HG03066 (cell line): ENCODE measurements around the gene P2RX7.

Source experiments
- ATAC-seq: cut with Tn5 transposase; IDR thresholded peaks from one replicate; pipeline ENCODE4 v1.9.1; 2021; ENCODE audit warnings: low read depth; ENCODE audit not compliant: unreplicated experiment

Gene P2RX7

GRCh38 chr12:121167232-121167820 is 34.6 kb downstream of the P2RX7 start:
- no peak for ATAC-seq

GRCh38 chr12:121167951-121168350 is 35.3 kb downstream of the P2RX7 start:
- no peak for ATAC-seq

GRCh38 chr12:121170151-121170550 is 37.5 kb downstream of the P2RX7 start:
- ATAC-seq = no peak

- no peak for ATAC-seq
Measured at GRCh38 chr12:121170611-121171260, 38.1 kb downstream of the P2RX7 start.

GRCh38 chr12:121172145-121172544 is 39.5 kb downstream of the P2RX7 start:
- ATAC-seq = no peak

GRCh38 chr12:121175383-121176119 is 42.9 kb downstream of the P2RX7 start:
- ATAC-seq = no peak

- no peak for ATAC-seq
Measured at GRCh38 chr12:121176826-121177529, 44.3 kb downstream of the P2RX7 start.

GRCh38 chr12:121181181-121181580 is 48.5 kb downstream of the P2RX7 start:
- ATAC-seq = no peak

GRCh38 chr12:121182222-121182893 is 49.7 kb downstream of the P2RX7 start:
- ATAC-seq = no peak

- no peak for ATAC-seq
Measured at GRCh38 chr12:121184425-121184824, 51.7 kb downstream of the P2RX7 start.

- ATAC-seq = no peak
Measured at GRCh38 chr12:121184984-121185889, 52.6 kb downstream of the P2RX7 start.

- ATAC-seq = no peak
Measured at GRCh38 chr12:121186826-121187225, 54.1 kb downstream of the P2RX7 start.

GRCh38 chr12:121187501-121187900 is 54.8 kb downstream of the P2RX7 start:
- ATAC-seq = no peak

- no peak for ATAC-seq
Measured at GRCh38 chr12:121188227-121188626, 55.6 kb downstream of the P2RX7 start.

- ATAC-seq = no peak
Measured at GRCh38 chr12:121189131-121189530, 56.5 kb downstream of the P2RX7 start.

GRCh38 chr12:121189619-121190155 is 57.0 kb downstream of the P2RX7 start:
- no peak for ATAC-seq

GRCh38 chr12:121190523-121191031 is 57.9 kb downstream of the P2RX7 start:
- no peak for ATAC-seq

GRCh38 chr12:121191151-121191550 is 58.5 kb downstream of the P2RX7 start:
- ATAC-seq = no peak

- no peak for ATAC-seq
Measured at GRCh38 chr12:121196902-121197301, 64.2 kb downstream of the P2RX7 start.
